Cardiac muscle cell (in vitro differentiated cells and primary cell): Measurements from ENCODE around the gene ANKRD11. TPM values are rescaled to one million over a fixed set of nuclear protein-coding genes. Genes with fewer than 3 reads are reported as not detected.
A peak's percentile ranks its signal among the peaks of the same experiment; 100 is the strongest.

Experiments used
- DNase-seq, 2 donors: peaks; one replicate each; pipeline versions ENCODE4 v3.0.0 to v3.0.0-alpha.2; 2010 to 2017; ENCODE audit warnings: low read depth in 1 of 2, low spot score in 1 of 2
- H3K27ac ChIP-seq: fragments of 200-600 bp; sonication (generic); 2 replicates; pipeline ENCODE4 v1.5.1; 2016
- H3K27me3 ChIP-seq: fragments of 200-600 bp; sonication (generic); 2 replicates; pipeline ENCODE4 v1.6.0; 2016; ENCODE audit warnings: control low read depth
- H3K36me3 ChIP-seq: fragments of 200-600 bp; sonication (generic); 2 replicates; pipeline ENCODE4 v1.5.1; 2016; ENCODE audit warnings: control low read depth
- H3K4me1 ChIP-seq: fragments of 200-600 bp; sonication (generic); 2 replicates; pipeline ENCODE4 v1.8.1; 2017; ENCODE audit warnings: low read depth, mild to moderate bottlenecking, mixed run types
- H3K4me3 ChIP-seq: fragments of 200-600 bp; sonication (generic); 2 replicates; pipeline ENCODE4 v1.5.1; 2016; ENCODE audit warnings: mild to moderate bottlenecking
- H3K9me3 ChIP-seq: fragments of 200-600 bp; sonication (generic); 2 replicates; pipeline ENCODE4 v1.5.1; 2017; ENCODE audit warnings: low read depth, mild to moderate bottlenecking, control low read depth
- polyA plus RNA-seq: library from polyadenylated mRNA; unstranded; fragments of >200 nt; fragmentation: Nextera tagmentation; extraction: Ambion mirVana; gene quantifications from 2 replicates; pipeline ENCODE4 v1.2.1, GENCODE V29; 2016
- total RNA-seq: library from RNA; depleted of rRNA; stranded (reverse); fragments of >200 nt; gene quantifications from 2 replicates; pipeline ENCODE4 v1.2.3, GENCODE V29; 2016
- TF ChIP-seq, protein P1 (sequence below): IDR thresholded peaks from 2 replicates; pipeline ENCODE4 v1.5.1; 2012; ENCODE audit warnings: low read depth, mild to moderate bottlenecking, low read length

The ANKRD11 gene
- total and polyA plus RNA-seq, 2 experiments from 2014 or later: 111 to 131 TPM

DNA sequence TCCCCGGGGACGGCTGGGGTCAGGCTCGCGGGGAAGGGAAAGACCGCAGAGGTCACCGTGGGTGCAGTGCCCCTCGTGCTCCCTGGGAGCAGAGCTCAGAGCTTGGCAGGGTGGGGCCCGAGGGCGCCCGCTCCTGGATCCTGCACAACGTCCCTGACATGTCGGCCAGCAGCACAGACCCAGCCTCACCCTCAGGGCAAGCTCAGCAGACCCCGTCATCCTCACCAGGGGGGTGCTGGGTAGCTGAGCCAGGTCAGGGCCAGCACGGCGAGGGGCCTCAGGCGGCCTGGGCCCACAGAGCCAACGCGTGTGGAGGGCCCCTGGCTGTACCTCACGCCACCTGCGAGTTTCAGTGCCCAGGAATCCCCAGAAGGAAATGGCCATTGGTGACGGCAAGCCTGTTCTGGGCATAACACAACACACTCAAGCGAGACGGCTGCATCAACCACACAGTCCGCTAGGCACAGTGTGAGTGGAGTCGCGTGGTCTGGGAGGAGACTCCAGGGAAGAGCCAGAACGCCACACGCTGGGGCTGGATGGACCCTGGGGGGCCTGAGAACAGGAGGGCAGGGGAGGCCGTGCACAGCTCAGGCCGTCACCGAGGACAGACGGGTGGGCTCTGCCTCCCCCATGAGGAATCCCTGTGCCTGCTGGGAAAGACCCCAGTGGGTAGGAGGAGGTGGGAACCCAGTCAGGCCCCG is 212.6 kb downstream of the ANKRD11 start:
- peaks cover 30% of the 10 kb centered on the region for H3K36me3 ChIP-seq
- H3K27ac ChIP-seq: peak overlapping the region; percentile 87

DNA sequence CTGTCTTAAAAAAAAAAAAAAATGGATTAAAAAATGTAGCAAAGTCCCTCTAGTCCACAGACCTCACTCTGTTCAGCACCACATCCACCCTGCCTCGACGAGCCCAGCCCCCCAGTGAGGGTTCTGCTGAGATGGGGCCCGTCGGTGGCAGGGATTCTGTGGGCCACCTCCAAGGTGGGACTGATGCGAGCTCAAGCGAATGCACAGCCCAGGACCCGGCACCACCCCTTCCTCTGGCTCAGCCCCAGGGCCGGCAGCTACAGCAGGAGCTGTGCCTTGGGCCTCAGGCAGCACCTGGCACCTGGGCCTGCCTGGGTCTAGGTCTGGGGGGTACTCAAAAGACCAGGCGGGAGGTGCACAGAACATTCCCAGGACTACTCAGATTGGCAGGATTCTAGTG is 213.3 kb downstream of the ANKRD11 start:
- TF ChIP-seq, protein P1, sequence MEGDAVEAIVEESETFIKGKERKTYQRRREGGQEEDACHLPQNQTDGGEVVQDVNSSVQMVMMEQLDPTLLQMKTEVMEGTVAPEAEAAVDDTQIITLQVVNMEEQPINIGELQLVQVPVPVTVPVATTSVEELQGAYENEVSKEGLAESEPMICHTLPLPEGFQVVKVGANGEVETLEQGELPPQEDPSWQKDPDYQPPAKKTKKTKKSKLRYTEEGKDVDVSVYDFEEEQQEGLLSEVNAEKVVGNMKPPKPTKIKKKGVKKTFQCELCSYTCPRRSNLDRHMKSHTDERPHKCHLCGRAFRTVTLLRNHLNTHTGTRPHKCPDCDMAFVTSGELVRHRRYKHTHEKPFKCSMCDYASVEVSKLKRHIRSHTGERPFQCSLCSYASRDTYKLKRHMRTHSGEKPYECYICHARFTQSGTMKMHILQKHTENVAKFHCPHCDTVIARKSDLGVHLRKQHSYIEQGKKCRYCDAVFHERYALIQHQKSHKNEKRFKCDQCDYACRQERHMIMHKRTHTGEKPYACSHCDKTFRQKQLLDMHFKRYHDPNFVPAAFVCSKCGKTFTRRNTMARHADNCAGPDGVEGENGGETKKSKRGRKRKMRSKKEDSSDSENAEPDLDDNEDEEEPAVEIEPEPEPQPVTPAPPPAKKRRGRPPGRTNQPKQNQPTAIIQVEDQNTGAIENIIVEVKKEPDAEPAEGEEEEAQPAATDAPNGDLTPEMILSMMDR: no peak
- DNase-seq: no peak
- Histone ChIP-seq H3K4me1 (peaks cover 19% of the 10 kb centered on the region), H3K27ac (peak overlapping the region; percentile 87), H3K9me3 (no peaks in the 10 kb centered on the region), H3K36me3 (peaks cover 33% of the 10 kb centered on the region), H3K27me3 (no peaks in the 10 kb centered on the region), H3K4me3 (no peak overlapping the region)

More for the DNA sequence above, 212.6 kb downstream of the ANKRD11 start:
- no peaks in the 10 kb centered on the region for H3K9me3 ChIP-seq
- H3K4me1 ChIP-seq: peaks cover 19% of the 10 kb centered on the region
- no peak overlapping the region for H3K4me3 ChIP-seq
- H3K27me3 ChIP-seq: no peaks in the 10 kb centered on the region
- peak in 1 of 2 donors; percentile 33 for DNase-seq
- TF ChIP-seq, protein P1: no peak

DNA sequence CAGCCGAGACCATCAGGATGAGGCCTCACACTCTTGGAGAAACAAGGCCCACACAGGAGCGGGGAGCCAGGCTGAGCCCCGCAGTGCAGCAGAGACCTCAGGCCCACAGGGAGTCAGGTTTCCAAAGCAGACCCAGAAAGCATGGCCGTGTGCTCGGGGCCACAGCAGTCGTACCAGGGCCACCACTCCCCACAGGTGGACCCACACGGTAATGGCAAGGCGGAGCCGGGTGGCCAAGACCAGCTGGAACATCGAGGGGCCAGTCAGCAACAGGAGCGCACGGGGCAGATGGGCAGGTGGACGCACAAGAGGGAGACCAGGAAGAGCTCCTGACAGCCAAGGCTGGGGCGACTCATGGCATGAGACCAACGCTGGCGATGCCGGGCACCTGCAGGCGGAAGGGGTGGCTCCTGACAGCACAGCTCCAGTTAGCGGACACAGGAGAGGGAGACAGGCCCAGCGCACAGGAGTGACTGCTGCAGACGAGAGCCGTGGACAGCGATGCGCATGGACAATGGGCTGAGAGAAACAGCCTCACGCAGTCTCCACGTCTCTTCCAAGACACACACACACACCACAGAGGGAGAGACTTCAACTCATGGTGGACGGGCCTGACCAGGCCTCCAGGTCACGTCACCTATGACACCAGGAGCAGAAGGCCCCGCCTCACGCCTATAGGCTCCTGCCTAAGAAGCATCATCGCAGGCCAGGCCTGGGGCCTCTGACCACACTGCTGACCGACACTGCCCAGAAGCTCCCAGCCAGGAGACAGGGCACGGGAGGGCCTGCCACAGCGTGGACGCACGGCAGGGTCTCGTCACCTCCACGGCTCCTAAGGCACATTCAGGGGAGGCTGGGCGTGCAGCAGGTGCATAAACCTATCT is 214.3 kb downstream of the ANKRD11 start:
- Histone ChIP-seq H3K27me3 (no peaks in the 10 kb centered on the region), H3K27ac (no peak overlapping the region), H3K4me1 (peaks cover 19% of the 10 kb centered on the region), H3K4me3 (no peak overlapping the region), H3K9me3 (no peaks in the 10 kb centered on the region), H3K36me3 (peaks cover 31% of the 10 kb centered on the region)
- TF ChIP-seq, protein P1: no peak
- DNase-seq: no peak

DNA sequence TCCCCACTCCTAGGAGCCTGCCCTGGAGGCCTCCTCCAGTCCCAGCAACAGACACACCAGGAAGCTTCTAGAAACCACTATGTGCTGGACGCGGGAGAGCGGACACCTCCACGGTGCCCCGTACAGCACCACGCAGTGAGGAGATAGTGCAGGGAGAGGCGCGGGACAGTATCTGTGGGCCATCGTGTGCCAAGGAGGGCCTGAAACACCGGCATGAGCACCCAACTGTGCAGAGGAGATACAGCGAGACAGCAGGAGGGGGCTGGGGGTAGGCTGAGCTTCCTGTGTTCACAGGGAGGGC is 215.1 kb downstream of the ANKRD11 start:
- H3K4me1 ChIP-seq: peaks cover 19% of the 10 kb centered on the region
- H3K36me3 ChIP-seq: peaks cover 27% of the 10 kb centered on the region
- H3K4me3 ChIP-seq: no peak overlapping the region
- no peaks in the 10 kb centered on the region for H3K27me3 ChIP-seq
- H3K27ac ChIP-seq: no peak overlapping the region
- no peaks in the 10 kb centered on the region for H3K9me3 ChIP-seq
- TF ChIP-seq, protein P1: no peak
- no peak for DNase-seq

DNA sequence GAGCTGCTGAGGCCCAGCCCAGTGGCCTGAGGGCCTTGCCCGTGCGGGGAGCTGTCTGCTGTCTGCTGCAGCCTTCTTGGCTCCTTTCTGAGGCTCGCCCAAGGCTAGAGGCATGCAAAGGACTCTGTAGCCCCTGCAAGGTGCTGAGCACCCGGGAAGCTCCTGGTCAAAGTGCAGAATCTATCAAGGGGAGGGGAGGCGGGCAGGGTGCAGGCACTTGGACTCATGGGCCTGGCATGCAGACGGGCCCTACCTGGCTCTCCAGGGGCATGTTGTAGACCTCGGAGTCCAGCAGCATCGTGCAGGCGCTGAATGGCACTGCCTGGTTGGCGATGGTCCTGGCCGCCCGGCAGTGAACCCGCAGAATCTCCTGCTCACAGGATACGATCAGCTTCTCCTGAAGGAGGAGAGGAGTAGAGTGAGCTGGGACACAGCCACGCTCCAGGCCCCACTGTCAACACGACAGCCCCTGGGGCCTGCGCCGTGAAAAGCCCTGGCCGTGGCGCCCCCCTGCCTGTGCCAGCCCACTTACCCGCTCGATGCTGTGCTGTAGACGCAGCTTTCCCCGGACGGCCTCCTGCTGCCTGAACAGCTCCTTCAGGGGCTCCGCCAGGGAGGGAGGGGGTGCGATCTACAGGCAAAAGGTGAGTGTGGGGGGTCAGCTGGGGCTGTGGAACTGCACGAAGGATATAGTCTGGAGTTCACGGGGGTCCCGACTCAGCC is 215.6 kb downstream of the ANKRD11 start:
- peaks cover 19% of the 10 kb centered on the region for H3K4me1 ChIP-seq
- TF ChIP-seq, protein P1: no peak
- no peak overlapping the region for H3K27ac ChIP-seq
- peaks cover 30% of the 10 kb centered on the region for H3K36me3 ChIP-seq
- no peaks in the 10 kb centered on the region for H3K9me3 ChIP-seq
- no peaks in the 10 kb centered on the region for H3K27me3 ChIP-seq
- DNase-seq: no peak
- no peak overlapping the region for H3K4me3 ChIP-seq
